GM19328 (cell line): ENCODE results near the gene TMEM178B.
"Not testable (repeated sequence)": the region's sequence is repeated elsewhere in the genome, so short reads cannot be mapped to it uniquely, and the experiment has no call there.

Experiments used
- ATAC-seq: cut with Tn5 transposase; IDR thresholded peaks from one replicate; pipeline ENCODE4 v1.9.1; 2021; ENCODE audit warnings: mild to moderate bottlenecking, moderate library complexity; ENCODE audit not compliant: unreplicated experiment

Gene TMEM178B

GRCh38 chr7:141073641-141074161 is at the start of gene TMEM178B:
TMEM178B (plus strand) TSS chr7:141074064.
- ATAC-seq = no peak

DNA sequence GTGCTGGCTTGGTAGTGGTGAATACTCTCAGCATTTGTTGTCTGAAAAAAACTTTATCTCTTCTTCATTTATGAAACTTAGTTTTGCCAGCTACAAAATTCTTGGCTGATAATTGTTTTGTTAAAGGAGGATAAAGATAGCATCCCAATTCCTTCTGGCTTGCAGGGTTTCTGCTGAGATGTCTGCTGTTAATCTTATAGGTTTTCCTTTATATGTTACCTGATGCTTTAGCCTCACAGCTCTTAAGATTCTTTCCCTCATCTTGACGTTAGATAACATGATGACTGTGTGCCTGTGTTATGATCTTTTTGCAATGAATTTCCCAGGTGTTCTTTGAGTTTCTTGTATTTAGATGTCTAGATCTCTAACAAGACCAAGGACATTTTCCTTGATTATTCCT is 49.2 kb upstream of the TMEM178B start:
- ATAC-seq = no peak

DNA sequence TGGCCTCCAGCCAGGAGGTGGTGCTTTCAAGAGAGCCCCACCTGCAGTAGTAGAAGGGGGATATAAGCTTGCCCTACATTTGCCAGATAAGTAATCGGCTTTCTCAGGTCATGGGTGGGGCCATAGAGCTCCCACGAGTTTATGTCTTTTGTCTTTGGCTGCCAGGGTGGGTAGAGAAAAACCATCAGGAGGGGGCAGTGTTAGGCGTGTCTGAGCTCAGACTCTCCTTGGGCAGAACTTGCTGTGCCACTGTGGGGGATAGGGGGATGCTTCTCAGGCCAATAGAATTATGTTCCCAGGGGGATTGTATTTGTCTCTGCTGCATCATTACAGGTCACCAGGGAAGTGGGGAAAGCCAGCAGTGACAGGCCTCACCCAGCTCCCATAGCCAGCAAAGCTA is 46.8 kb upstream of the TMEM178B start:
- no peak for ATAC-seq

- ATAC-seq = no peak
Observed at GRCh38 chr7:141028767-141029166, 45.1 kb upstream of the TMEM178B start.

- not testable (repeated sequence) for ATAC-seq
Observed at GRCh38 chr7:141032539-141033323, 41.1 kb upstream of the TMEM178B start.

DNA sequence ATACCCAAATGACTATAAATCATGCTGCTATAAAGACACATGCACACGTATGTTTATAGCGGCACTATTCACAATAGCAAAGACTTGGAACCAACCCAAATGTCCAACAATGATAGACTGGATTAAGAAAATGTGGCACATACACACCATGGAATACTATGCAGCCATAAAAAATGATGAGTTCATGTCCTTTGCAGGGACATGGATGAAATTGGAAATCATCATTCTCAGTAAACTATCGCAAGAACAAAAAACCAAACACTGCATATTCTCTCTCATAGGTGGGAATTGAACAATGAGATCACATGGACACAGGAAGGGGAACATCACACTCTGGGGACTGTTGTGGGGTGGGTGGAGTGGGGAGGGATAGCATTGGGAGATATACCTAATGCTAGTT is 35.8 kb upstream of the TMEM178B start:
- ATAC-seq = not testable (repeated sequence)

DNA sequence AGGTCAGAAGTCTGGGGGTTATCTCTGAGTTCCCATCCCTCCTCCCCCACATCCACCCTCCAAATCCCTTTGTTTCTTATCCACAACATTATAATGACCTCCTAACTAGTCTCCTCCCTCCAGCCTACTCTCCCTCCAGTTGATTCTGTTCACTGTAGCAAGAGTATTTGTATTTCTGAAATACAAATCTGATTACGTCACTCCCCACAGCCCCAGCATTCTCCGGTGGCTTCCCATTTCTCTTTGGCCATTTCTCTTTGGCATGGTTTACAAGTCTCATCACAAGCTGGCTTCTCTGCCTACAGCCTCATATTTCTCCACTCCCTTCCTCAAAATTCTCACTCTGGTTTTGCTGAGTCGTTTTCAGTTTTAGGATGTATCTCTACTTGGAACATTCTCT is 34.5 kb upstream of the TMEM178B start:
- no peak for ATAC-seq

- ATAC-seq = no peak
Observed at GRCh38 chr7:141042222-141043193, 31.4 kb upstream of the TMEM178B start.

DNA sequence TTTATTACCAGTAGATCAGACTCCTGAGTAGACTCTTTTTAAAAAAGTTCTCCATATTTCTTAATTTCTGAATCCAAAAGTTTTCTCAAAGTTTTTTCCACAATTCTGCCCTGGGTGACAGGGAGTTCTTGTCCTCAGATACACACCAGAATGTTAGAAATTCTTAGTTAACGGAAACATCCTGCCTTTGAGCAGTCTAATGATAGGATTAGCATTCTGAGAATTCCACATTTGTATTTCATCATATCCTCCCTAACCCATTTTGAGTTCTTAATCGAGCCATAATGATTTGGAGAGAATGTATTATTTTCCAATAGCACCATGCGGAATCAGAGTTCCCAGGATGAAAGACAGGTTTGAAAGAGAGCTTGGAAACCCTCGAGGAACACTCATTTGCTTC is 30.2 kb upstream of the TMEM178B start:
- ATAC-seq = no peak

DNA sequence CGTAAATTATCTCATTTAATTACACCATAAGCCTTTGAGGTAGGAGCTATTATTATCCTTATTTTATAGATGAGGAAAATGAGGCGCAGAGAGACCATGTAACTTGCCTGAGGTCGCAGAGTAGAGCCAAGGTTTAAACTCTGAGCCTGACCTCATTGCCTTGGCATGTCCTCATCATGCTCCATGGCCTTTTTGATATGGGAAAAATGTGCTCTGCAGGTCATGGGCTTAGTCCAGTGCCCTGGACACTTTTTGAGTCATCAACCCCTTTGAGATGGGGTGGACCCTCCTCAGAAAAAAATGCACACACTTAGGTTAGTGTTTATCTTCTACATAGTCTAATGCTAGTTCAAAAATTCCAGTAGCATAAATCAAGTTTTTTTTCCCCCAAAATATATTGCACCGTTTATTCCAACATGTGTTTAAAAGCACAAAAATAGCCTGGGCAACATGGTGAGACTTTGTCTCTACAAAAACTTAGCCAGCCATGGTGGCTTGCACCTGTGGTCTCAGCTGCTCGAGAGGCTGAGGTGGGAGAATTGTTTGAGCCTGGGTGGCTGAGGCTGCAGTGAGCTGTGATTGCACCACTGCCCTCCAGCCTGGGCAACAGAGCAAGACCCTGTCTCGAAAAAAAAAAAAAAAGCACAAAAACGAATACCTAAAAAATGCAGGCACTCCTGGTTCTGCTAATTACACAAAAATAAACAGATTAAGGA is 28.6 kb upstream of the TMEM178B start:
- no peak for ATAC-seq

GRCh38 chr7:141045842-141046620 is 27.8 kb upstream of the TMEM178B start:
- ATAC-seq = no peak

DNA sequence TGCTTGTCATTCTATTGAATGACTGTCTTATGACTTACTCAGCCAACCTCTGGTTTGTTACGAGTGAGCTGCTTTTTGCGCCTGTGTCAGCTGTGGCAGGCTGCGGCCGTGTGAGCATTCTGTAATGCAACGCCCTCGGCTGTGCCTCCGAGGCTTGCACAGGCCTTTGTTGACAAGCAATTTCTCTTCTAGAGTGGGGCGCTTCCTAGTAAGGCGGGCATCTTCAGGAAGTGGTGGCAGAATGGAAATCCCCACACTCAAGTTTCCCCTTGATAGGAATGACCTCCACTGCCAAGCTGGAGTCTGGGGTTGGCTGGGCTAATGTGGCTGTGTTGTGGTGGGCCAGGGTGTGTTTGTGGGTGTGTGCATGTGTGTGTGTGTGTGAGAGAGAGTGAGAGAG is 20.2 kb upstream of the TMEM178B start:
- ATAC-seq = no peak

- ATAC-seq = no peak
Observed at GRCh38 chr7:141055146-141055545, 18.7 kb upstream of the TMEM178B start.

DNA sequence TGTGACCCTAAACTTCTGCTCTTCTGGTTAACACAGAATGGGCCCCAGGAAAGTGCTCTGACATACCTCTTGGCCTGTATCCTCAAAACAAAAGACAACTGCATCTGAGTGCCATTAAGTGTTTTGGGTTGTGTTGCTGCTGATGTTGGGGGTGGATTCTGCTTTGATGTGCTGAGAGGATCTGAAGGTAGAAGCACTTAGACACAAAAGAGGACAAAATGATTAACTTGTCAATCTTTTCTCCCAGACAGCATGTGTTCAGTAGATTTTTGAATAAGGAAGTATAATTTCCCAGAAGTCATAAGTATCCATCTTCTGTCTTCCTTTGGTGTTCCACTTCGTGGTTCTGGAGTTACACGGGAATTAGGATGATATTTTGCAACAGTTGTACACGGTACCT is 16.1 kb upstream of the TMEM178B start:
- ATAC-seq = no peak

GRCh38 chr7:141067856-141068255 is 6.0 kb upstream of the TMEM178B start:
- not testable (repeated sequence) for ATAC-seq

DNA sequence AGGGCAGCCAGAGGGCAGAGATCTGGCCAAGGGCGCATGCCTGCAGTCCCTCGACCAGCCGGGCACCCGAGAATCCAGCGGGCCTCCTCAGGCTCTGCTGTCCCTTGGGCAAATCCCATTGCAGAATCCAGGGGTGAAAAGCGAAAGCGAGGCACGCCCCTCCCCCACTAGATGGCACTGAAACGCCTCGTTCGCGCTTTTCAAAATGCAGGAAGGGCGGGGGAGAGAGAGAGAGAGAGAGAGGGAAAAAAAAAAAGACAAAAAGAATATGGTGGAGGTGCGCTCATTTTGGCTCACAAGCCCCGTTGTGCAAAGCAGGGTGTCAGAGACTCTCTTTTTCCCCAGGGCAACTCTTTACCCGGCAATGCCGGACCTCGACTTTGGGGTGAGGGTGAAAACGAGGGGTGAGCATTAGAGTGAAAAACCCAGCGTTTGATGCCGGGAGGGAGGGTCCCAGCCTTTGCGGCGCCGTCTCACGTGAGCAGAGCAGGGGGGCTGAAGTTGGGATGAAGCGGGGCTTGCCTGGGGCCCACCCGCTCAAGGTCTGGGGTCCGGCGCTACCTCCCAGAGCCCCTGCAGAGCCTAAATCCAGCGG is 2.5 kb upstream of the TMEM178B start:
- ATAC-seq = no peak

- no peak for ATAC-seq
Observed at GRCh38 chr7:141071855-141072547, 1.9 kb upstream of the TMEM178B start.

DNA sequence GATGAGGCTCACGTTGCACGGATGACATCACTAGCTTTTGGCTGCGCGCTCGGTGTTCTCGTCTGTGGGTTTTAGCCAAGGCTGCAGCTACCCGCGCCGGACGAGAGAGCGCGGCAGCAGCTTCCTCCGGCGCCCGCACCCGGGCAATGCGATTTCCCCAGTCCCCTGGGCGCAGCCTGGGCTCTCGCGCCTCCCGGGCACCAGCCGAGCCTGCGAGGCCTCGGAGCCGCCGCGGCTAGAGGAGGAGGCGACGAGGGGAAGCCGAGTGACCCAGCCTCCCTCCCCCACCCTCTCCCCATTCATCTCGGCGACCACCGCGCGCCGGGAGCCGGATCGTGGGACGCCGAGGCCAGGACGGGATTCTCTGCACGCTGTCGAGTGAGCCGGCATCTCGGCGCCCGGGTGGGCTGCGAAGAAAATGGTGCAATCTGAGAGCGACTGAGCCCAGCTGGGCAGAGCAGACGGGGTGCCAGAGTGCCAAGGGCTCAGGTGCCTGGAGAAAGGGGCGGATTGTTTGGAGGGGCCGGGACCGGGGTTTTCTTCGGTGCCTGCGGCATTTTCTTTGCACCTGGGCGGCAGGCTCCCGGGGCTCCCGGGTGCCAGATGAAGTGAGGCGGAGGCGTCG is 1.2 kb upstream of the TMEM178B start:
- ATAC-seq = no peak

GRCh38 chr7:141073173-141073640 is 657 bp upstream of the TMEM178B start:
- no peak for ATAC-seq
